Measurements from ENCODE around the gene SORCS2.

DNA sequence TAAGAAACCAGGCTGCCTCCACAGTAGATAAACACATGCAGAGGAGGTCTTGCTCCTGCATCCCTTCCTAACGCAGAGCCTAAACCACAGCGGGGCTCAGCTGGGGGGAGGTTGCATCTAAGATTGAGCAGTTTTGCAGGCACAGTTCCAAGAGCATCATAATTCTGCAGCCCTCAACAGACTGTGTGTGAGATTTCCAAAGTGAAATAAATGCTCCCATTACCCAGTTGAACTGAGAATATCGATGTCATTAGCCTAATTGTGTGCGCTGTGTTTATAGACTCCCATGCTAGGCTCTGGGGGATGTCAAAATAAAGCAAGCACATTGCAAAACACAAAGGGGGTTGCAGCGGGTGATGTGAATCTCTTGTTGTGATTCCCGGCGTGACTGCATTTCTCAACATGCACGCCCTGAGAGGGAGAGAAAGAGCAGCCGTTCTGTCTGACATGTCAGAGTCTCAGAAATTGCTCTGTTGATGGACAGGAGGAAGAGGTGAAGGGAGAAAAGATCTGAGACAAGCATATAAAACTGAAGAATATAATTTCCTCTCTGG is 392.3 kb downstream of the SORCS2 start:
- TF ChIP-seq, protein P1, sequence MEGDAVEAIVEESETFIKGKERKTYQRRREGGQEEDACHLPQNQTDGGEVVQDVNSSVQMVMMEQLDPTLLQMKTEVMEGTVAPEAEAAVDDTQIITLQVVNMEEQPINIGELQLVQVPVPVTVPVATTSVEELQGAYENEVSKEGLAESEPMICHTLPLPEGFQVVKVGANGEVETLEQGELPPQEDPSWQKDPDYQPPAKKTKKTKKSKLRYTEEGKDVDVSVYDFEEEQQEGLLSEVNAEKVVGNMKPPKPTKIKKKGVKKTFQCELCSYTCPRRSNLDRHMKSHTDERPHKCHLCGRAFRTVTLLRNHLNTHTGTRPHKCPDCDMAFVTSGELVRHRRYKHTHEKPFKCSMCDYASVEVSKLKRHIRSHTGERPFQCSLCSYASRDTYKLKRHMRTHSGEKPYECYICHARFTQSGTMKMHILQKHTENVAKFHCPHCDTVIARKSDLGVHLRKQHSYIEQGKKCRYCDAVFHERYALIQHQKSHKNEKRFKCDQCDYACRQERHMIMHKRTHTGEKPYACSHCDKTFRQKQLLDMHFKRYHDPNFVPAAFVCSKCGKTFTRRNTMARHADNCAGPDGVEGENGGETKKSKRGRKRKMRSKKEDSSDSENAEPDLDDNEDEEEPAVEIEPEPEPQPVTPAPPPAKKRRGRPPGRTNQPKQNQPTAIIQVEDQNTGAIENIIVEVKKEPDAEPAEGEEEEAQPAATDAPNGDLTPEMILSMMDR (IDR thresholded peaks at IDR 0.05; ENCODE audit: insufficient read depth, low read depth, low read length): no peak
- no peak for TF ChIP-seq EZH2 (IDR thresholded peaks at IDR 0.05; ENCODE audit: insufficient read depth, low read length)

Data from astrocyte (in vitro differentiated cells and primary cell).